A549 (cell line): ENCODE data around the gene SMIM27. TPM values are rescaled to one million over a fixed set of nuclear protein-coding genes. Genes with fewer than 3 reads are reported as not detected.

Source experiments
- ATAC-seq, 2 experiments: fragments of 200-7000 bp in 1 of 2; fragments of >200 bp in 1 of 2; cut with Nextera tagmentation in 1 of 2; cut with Tn5 transposase in 1 of 2; 3 replicates each; pipeline versions ENCODE4 v1.8.0 to v1.9.1; 2018 to 2020; ENCODE audit warnings: mild to moderate bottlenecking in 1 of 2, moderate library complexity in 1 of 2
- CTCF ChIA-PET: fragments of 300-600 bp; sonication (Branson Sonifier 250); formaldehyde crosslinking; extraction: SDS; loops from one replicate; lab custom pipeline; 2021; ENCODE audit warnings: antibody characterized with exemption, inconsistent platforms; lab: Yijun Ruan, JAX
- POLR2A ChIA-PET: fragments of 350-600 bp; formaldehyde crosslinking; extraction: SDS; loops from one replicate; lab custom pipeline; 2021; ENCODE audit warnings: antibody characterized with exemption, inconsistent platforms; lab: Yijun Ruan, JAX
- DNase-seq, 2 experiments: peaks; one replicate each; pipeline versions ENCODE4 v3.0.0 to v3.0.0-alpha.2; 2011 to 2016; ENCODE audit warnings: low read depth in 1 of 2, low spot score in 1 of 2
- FAIRE-seq: peaks from 2 replicates; lab custom pipeline; 2011; peaks lifted over from hg19 to GRCh38; lab: Jason Lieb, UNC
- H3K27ac ChIP-seq, 2 experiments: fragments of >200 bp; sonication (Bioruptor Twin); formaldehyde crosslinking; 3 replicates each; pipeline ENCODE4 v1.5.1; 2016 to 2017
- H3K4me1 ChIP-seq: fragments of >200 bp; sonication (Bioruptor Twin); formaldehyde crosslinking; 3 replicates; pipeline ENCODE4 v1.6.1; 2016
- H3K4me2 ChIP-seq: fragments of >200 bp; sonication (Bioruptor Twin); formaldehyde crosslinking; 3 replicates; pipeline ENCODE4 v1.6.1; 2016
- H3K4me3 ChIP-seq: fragments of >200 bp; sonication (Bioruptor Twin); formaldehyde crosslinking; 3 replicates; pipeline ENCODE4 v1.5.1; 2016
- H3K9me3 ChIP-seq: fragments of >200 bp; sonication (Bioruptor Twin); formaldehyde crosslinking; 3 replicates; pipeline ENCODE4 v1.6.1; 2016
- ATOH8 ChIP-seq: fragments of 250-450 bp; sonication (Bioruptor Pico); IDR thresholded peaks from 2 replicates; pipeline ENCODE4 v1.5.0; 2020; ENCODE audit warnings: low read depth, mild to moderate bottlenecking, moderate library complexity
- CBX8 ChIP-seq: fragments of 200-600 bp; sonication (generic); IDR thresholded peaks from 2 replicates; pipeline ENCODE4 v1.6.1; 2016
- CEBPB ChIP-seq, 2 experiments: fragments of >200 bp in 1 of 2; sonication (Bioruptor Twin) in 1 of 2; formaldehyde crosslinking in 1 of 2; IDR thresholded peaks; 2 replicates each; pipeline ENCODE4 v1.6.1; 2012 to 2016
- CHD2 ChIP-seq: fragments of 150-350 bp; IDR thresholded peaks from 2 replicates; pipeline ENCODE4 v1.6.1; 2014; ENCODE audit warnings: low read length; ENCODE audit not compliant: partially characterized antibody
- CTCF ChIP-seq: fragments of >200 bp; sonication (Bioruptor Twin); formaldehyde crosslinking; IDR thresholded peaks from 3 replicates; pipeline ENCODE4 v1.5.1; 2016
- E2F6 ChIP-seq: IDR thresholded peaks from 2 replicates; pipeline ENCODE4 v1.6.1; 2012; ENCODE audit warnings: low read depth, borderline replicate concordance
- EP300 ChIP-seq, 2 experiments: fragments of >200 bp; sonication (Bioruptor Twin); formaldehyde crosslinking; IDR thresholded peaks; 2 replicates in 1 of 2; 3 replicates in 1 of 2; pipeline ENCODE4 v1.6.1; 2016 to 2017
- FOSB ChIP-seq: fragments of 250-450 bp; sonication (Bioruptor Pico); IDR thresholded peaks from 2 replicates; pipeline ENCODE4 v1.5.0; 2020; ENCODE audit warnings: mild to moderate bottlenecking, moderate library complexity
- FOSL2 ChIP-seq, 2 experiments: fragments of 450-650 bp in 1 of 2; fragments of >200 bp in 1 of 2; sonication (Bioruptor Twin) in 1 of 2; formaldehyde crosslinking; IDR thresholded peaks; 2 replicates each; pipeline versions ENCODE4 v1.5.0 to v1.6.1; 2016 to 2020; ENCODE audit warnings: mild to moderate bottlenecking in 1 of 2, moderate library complexity in 1 of 2
- GATA3 ChIP-seq: IDR thresholded peaks from 2 replicates; pipeline ENCODE4 v1.6.1; 2012; ENCODE audit warnings: borderline replicate concordance
- HDAC2 ChIP-seq: fragments of 200-600 bp; sonication (generic); IDR thresholded peaks from 2 replicates; pipeline ENCODE4 v1.6.1; 2016
- HEYL ChIP-seq: fragments of 250-450 bp; sonication (Bioruptor Pico); IDR thresholded peaks from 2 replicates; pipeline ENCODE4 v1.8.0; 2021; ENCODE audit warnings: mild to moderate bottlenecking, moderate library complexity
- HMGXB4 ChIP-seq: fragments of 250-450 bp; sonication (Bioruptor Pico); IDR thresholded peaks from 2 replicates; pipeline ENCODE4 v1.5.0; 2021; ENCODE audit warnings: mild to moderate bottlenecking, moderate library complexity, borderline replicate concordance
- JUN ChIP-seq, 2 experiments: fragments of >200 bp; sonication (Bioruptor Twin); formaldehyde crosslinking; IDR thresholded peaks; 2 replicates in 1 of 2; 3 replicates in 1 of 2; pipeline ENCODE4 v1.6.1; 2016 to 2017
- KDM1A ChIP-seq: fragments of 200-600 bp; sonication (generic); IDR thresholded peaks from 2 replicates; pipeline ENCODE4 v1.6.1; 2016; ENCODE audit warnings: low read depth, mild to moderate bottlenecking
- NR3C1 ChIP-seq: fragments of >200 bp; sonication (Bioruptor Twin); formaldehyde crosslinking; IDR thresholded peaks from 3 replicates; pipeline ENCODE4 v1.6.1; 2017
- RAD21 ChIP-seq, 2 experiments: fragments of >200 bp in 1 of 2; sonication (Bioruptor Twin) in 1 of 2; formaldehyde crosslinking in 1 of 2; IDR thresholded peaks in 1 of 2; conservative IDR thresholded peaks in 1 of 2; 2 replicates in 1 of 2; 3 replicates in 1 of 2; pipeline ENCODE4 v1.6.1; 2012 to 2018; ENCODE audit warnings: inconsistent platforms in 1 of 2
- RARB ChIP-seq: fragments of 250-450 bp; sonication (Bioruptor Pico); IDR thresholded peaks from 2 replicates; pipeline ENCODE4 v1.8.0; 2021; ENCODE audit warnings: mild to moderate bottlenecking, moderate library complexity
- RCOR1 ChIP-seq: fragments of 150-350 bp; IDR thresholded peaks from 2 replicates; pipeline ENCODE4 v1.6.1; 2014; ENCODE audit warnings: antibody characterized with exemption, low read length, low read depth
- RFX5 ChIP-seq: fragments of 450-650 bp; IDR thresholded peaks from 2 replicates; pipeline ENCODE4 v1.7.1; 2014; ENCODE audit warnings: antibody characterized with exemption, mild to moderate bottlenecking, moderate library complexity
- RNF2 ChIP-seq: fragments of 200-600 bp; sonication (generic); IDR thresholded peaks from 2 replicates; pipeline ENCODE4 v1.6.1; 2016; ENCODE audit warnings: low read depth, mild to moderate bottlenecking, antibody characterized with exemption, moderate library complexity, borderline replicate concordance
- SMC3 ChIP-seq: fragments of >200 bp; sonication (Bioruptor Twin); formaldehyde crosslinking; IDR thresholded peaks from 3 replicates; pipeline ENCODE4 v1.6.1; 2018; ENCODE audit warnings: inconsistent platforms
- WGBS: methylation state at CpG from one replicate; pipeline ENCODE4 v1.1.6; 2017; ENCODE audit errors: missing lambda C conversion rate; 5-methylcytosine and 5-hydroxymethylcytosine counted together
- polyA plus RNA-seq, 4 experiments: library from polyadenylated mRNA; depleted of rRNA in 3 of 4; stranded (reverse); fragments of >200 nt; fragmentation: RNase III in 1 of 4; extraction: RNeasy Plus Mini Kit Qiagen cat#74134 plus additional on column Dnase treatment in 1 of 4; gene quantifications; 2 replicates in 3 of 4; 3 replicates in 1 of 4; pipeline ENCODE4 v1.2.3, GENCODE V29; 2011 to 2017

SMIM27 gene
- polyA plus RNA-seq, 2 of the 4 experiments (the other 2 are of a cell fraction) = 12.4 to 21.1 TPM

GRCh38 chr9:32584784-32585183 is 32.7 kb downstream of the SMIM27 start:
- Histone ChIP-seq H3K4me3 (no peak overlapping the region), H3K4me2 (no peak overlapping the region), H3K4me1 (peaks cover 8% of the 10 kb centered on the region; the same call in 2 of the 3 replicates), H3K9me3 (no peaks in the 10 kb centered on the region), H3K27ac (no peak overlapping the region)
- TF ChIP-seq ATOH8 (CRISPR knock-in tag) (no peak), HDAC2 (no peak), GATA3 (no peak), CTCF (no peak), RFX5 (no peak), CHD2 (no peak), RNF2 (no peak), FOSB (CRISPR knock-in tag) (no peak), SMC3 (no peak), E2F6 (no peak), HMGXB4 (CRISPR knock-in tag) (no peak), RCOR1 (no peak), CBX8 (no peak), JUN (IDR thresholded peaks at IDR 0.05) (no peak), RARB (CRISPR knock-in tag) (no peak), NR3C1 (no peak)
- no peak for FAIRE-seq
- no peak for ATAC-seq
- 2% methylated on average over 2 of the region's 2 CpGs for WGBS
- ChIA-PET CTCF (interaction anchor here (13.6 to 17.6 kb wide), 2 partner anchors 207 to 386 kb away, joined by 434 to 507 read pairs; no protein-coding TSS in a partner anchor), POLR2A (no interaction called here)
- no peak for DNase-seq

- H3K4me2 ChIP-seq = no peak overlapping the region
- H3K4me1 ChIP-seq = no peaks in the 10 kb centered on the region
- peak in 1 of 2 experiments; percentile 51; a peak in 1 of 6 replicates for ATAC-seq
- H3K27ac ChIP-seq = no peak overlapping the region
- H3K9me3 ChIP-seq = no peaks in the 10 kb centered on the region
- ChIA-PET CTCF (interaction anchor here (0.8 to 17.6 kb wide), 23 partner anchors 8 to 383 kb away, joined by 3 to 434 read pairs (median 5); partner anchors contain the start of genes NDUFB6 and TMEM215), POLR2A (no interaction called here)
- DNase-seq = no peak
- H3K4me3 ChIP-seq = no peak overlapping the region
- TF ChIP-seq RNF2 (no peak), RAD21 (conservative IDR thresholded peaks at IDR 0.05 in 1 of 2, IDR thresholded peaks at IDR 0.05 in 1 of 2) (no peak), HMGXB4 (CRISPR knock-in tag) (no peak), FOSL2 (IDR thresholded peaks at IDR 0.05) (no peak), FOSL2 (CRISPR knock-in tag; IDR thresholded peaks at IDR 0.05) (no peak), HEYL (no peak), ATOH8 (CRISPR knock-in tag) (no peak), FOSB (CRISPR knock-in tag) (no peak), EP300 (IDR thresholded peaks at IDR 0.05) (no peak), CEBPB (IDR thresholded peaks at IDR 0.05) (no peak), CBX8 (no peak), KDM1A (no peak)
- FAIRE-seq = no peak
Observed at GRCh38 chr9:32587901-32588300, 35.8 kb downstream of the SMIM27 start.
